ENCODE measurements around the gene LIPK.

Gene LIPK

GRCh38 chr10:88764110-88764509 is 58.1 kb downstream of the LIPK start:
- DNase-seq, result no peak
- intact Hi-C loops (cut with DNase I), result no loop called here

GRCh38 chr10:88765816-88766215 is 59.8 kb downstream of the LIPK start:
- no peak for DNase-seq
- intact Hi-C loops (cut with DNase I), result no loop called here

GRCh38 chr10:88769384-88769783 is 63.3 kb downstream of the LIPK start:
- intact Hi-C loops (cut with DNase I), result no loop called here
- no peak for DNase-seq

GRCh38 chr10:88781206-88781605 is 75.2 kb downstream of the LIPK start:
- intact Hi-C loops (cut with DNase I), result no loop called here

GRCh38 chr10:88782222-88782621 is 76.2 kb downstream of the LIPK start:
- no peak for DNase-seq
- intact Hi-C loops (cut with DNase I), result no loop called here

More at GRCh38 chr10:88781206-88781605, 75.2 kb downstream of the LIPK start:
- DNase-seq, result no peak

GRCh38 chr10:88783724-88784123 is 77.7 kb downstream of the LIPK start:
- intact Hi-C loops (cut with DNase I), result no loop called here
- DNase-seq, result no peak

GRCh38 chr10:88786032-88786770 is 80.2 kb downstream of the LIPK start:
- intact Hi-C loops (cut with DNase I), result no loop called here

GRCh38 chr10:88787463-88787862 is 81.4 kb downstream of the LIPK start:
- intact Hi-C loops (cut with DNase I), result no loop called here
- DNase-seq, result no peak

More at GRCh38 chr10:88786032-88786770, 80.2 kb downstream of the LIPK start:
- no peak for DNase-seq

- DNase-seq, result no peak
- intact Hi-C loops (cut with DNase I), result no loop called here
These were observed 82.9 kb downstream of the LIPK start for GRCh38 chr10:88788924-88789323.

GRCh38 chr10:88791924-88792323 is 85.9 kb downstream of the LIPK start:
- intact Hi-C loops (cut with DNase I), result no loop called here
- peak in 1 of 42 donors; percentile 17 for DNase-seq

GRCh38 chr10:88792661-88793060 is 86.6 kb downstream of the LIPK start:
- intact Hi-C loops (cut with DNase I), result no loop called here

GRCh38 chr10:88793712-88794299 is 87.8 kb downstream of the LIPK start:
- no peak for DNase-seq
- intact Hi-C loops (cut with DNase I), result no loop called here

More at GRCh38 chr10:88792661-88793060, 86.6 kb downstream of the LIPK start:
- peak in 34 of 42 donors; percentile 7 to 66 (median 30) for DNase-seq

- intact Hi-C loops (cut with DNase I), result no loop called here
- no peak for DNase-seq
These were observed 88.7 kb downstream of the LIPK start for GRCh38 chr10:88794731-88795130.

- intact Hi-C loops (cut with DNase I), result no loop called here
- DNase-seq, result peak in 2 of 42 donors; percentile 9 to 14
These were observed 94.4 kb downstream of the LIPK start for GRCh38 chr10:88800152-88801125.
